Heart right ventricle (tissue), 16 donors: ENCODE data around the gene CDK15. TPM values are rescaled to one million over a fixed set of nuclear protein-coding genes. Genes with fewer than 3 reads are reported as not detected.

ENCODE experiments used
- ATAC-seq, 8 donors: fragments of 200-7000 bp; cut with Tn5 transposase; one replicate each; pipeline ENCODE4 v1.9.1; 2020; ENCODE audit warnings: mild to moderate bottlenecking in 8 of 8, moderate library complexity in 8 of 8, moderate number of reproducible peaks in 1 of 8
- DNase-seq, 2 donors: peaks; one replicate each; pipeline ENCODE4 v3.0.0-alpha.2; 2020
- H3K27ac ChIP-seq, 10 donors: fragments of 200-600 bp; sonication (generic) in 2 of 10; one replicate each; pipeline versions ENCODE4 v1.5.0 to v1.8.0; 2020 to 2022; ENCODE audit warnings: mild to moderate bottlenecking in 3 of 10
- H3K27me3 ChIP-seq, 7 donors: fragments of 200-600 bp; one replicate each; pipeline ENCODE4 v1.8.0; 2021 to 2022; ENCODE audit warnings: mild to moderate bottlenecking in 2 of 7
- H3K36me3 ChIP-seq, 9 donors: fragments of 200-600 bp; sonication (generic) in 1 of 9; one replicate each; pipeline versions ENCODE4 v1.5.0 to v1.8.0; 2020 to 2022; ENCODE audit warnings: mild to moderate bottlenecking in 2 of 9
- H3K4me1 ChIP-seq, 9 donors: fragments of 200-600 bp; sonication (generic) in 1 of 9; one replicate each; pipeline versions ENCODE4 v1.5.0 to v1.8.0; 2020 to 2022; ENCODE audit warnings: mild to moderate bottlenecking in 4 of 9
- H3K4me3 ChIP-seq, 10 donors: fragments of 200-600 bp; sonication (generic) in 2 of 10; one replicate each; pipeline versions ENCODE4 v1.5.0 to v1.8.0; 2020 to 2022; ENCODE audit warnings: mild to moderate bottlenecking in 7 of 10, moderate library complexity in 2 of 10
- H3K9me3 ChIP-seq, 11 donors: fragments of 200-600 bp in 10 of 11; sonication (generic) in 2 of 11; one replicate each; pipeline versions ENCODE4 v1.5.0 to v1.8.0; 2013 to 2022; ENCODE audit warnings: mild to moderate bottlenecking in 2 of 11, control low read depth in 1 of 11, moderate library complexity in 1 of 11
- WGBS, 2 donors: extraction: QIAGEN DNeasy Blood & Tissue Kit; methylation state at CpG; one replicate each; pipeline ENCODE4 v1.1.7; 2013; ENCODE audit warnings: inconsistent platforms in 1 of 2; 5-methylcytosine and 5-hydroxymethylcytosine counted together
- intact Hi-C, 10 donors: fragments of 100-400 bp; cut with DNase I; formaldehyde crosslinking; loops; one replicate each; pipeline versions ENCODE4 v1.11.1 to v1.14.2; 2022
- polyA plus RNA-seq, 2 donors: library from polyadenylated mRNA; stranded (reverse); fragments of 200-250 nt; gene quantifications; one replicate each; pipeline ENCODE4 v1.2.3, GENCODE V29; 2013
- total RNA-seq, 10 donors: library from RNA; stranded (reverse); fragmentation: NEBNext Ultra II Directional in 3 of 10; extraction: Animal tissue kit (Norgen Biotek cat#: 25700) in 3 of 10; gene quantifications; one replicate each; pipeline versions ENCODE4 v1.2.1 to v1.2.4, GENCODE V29; 2021 to 2023
- TF ChIP-seq, protein P1 (sequence below), 9 donors: fragments of 200-600 bp; sonication (generic) in 2 of 9; IDR thresholded peaks; one replicate each; pipeline versions ENCODE4 v1.5.0 to v1.8.0; 2021 to 2022; ENCODE audit warnings: antibody characterized with exemption in 9 of 9, mild to moderate bottlenecking in 5 of 9, moderate library complexity in 1 of 9
- donor health status: Arrhythmogenic right ventricular cardiomyopathy.
- donor health status: ischemic (EF 13 %, LVEDD 7.1; RV severe dilation, severe dysfunction).
- donor health status: healthy with polysubstance abuse.
- donor health status: DM: no; HTN: yes; CAD: no.
- donor health status: DM: no; HTN: no; CAD: no.
- donor health status: ischemic (EF 25% LVEDD 6.9; RV normal size, moderate dysfunction).
- donor health status: ischemic (EF 25% LVEDD 5.7; RV mildly dilated, moderate dysfunction).
- donor health status: healthy.
- donor health status: DM: yes; HTN: yes; CAD: no.
- donor health status: Ischemic cardiomyopathy.
- donor health status: ischemic (EF 35%, LVEDD 5.7; RV mildly dilated, moderate dysfunction).
- donor health status: nonischemic (EF 11% LVEDD 7.7; RV severe dilation, severe dysfunction).
- donor health status: DM: yes; HTN: yes; CAD: no.
- donor health status: PGD.
- donor health status: ischemic (EF 29% LVEDD 5.4; RV normal size, mild dysfunction).
- donor health status: nonischemic (EF 23%, LVEDD 6.1; RV moderate dilation, normal function).

CDK15 gene
- total and polyA plus RNA-seq, 12 donors = 0.07 to 0.39 (median 0.15) TPM; not detected in 1

GRCh38 chr2:201789395-201789794 lies 16.9 kb upstream of the CDK15 start:
- Histone ChIP-seq H3K9me3 (no peaks in the 10 kb centered on the region), H3K4me1 (no peaks in the 10 kb centered on the region), H3K36me3 (no peaks in the 10 kb centered on the region), H3K4me3 (no peak overlapping the region), H3K27me3 (no peaks in the 10 kb centered on the region), H3K27ac (no peak overlapping the region)
- WGBS, 2 donors = 70 to 79% methylated on average over 2 of the region's 2 CpGs
- TF ChIP-seq, protein P1, sequence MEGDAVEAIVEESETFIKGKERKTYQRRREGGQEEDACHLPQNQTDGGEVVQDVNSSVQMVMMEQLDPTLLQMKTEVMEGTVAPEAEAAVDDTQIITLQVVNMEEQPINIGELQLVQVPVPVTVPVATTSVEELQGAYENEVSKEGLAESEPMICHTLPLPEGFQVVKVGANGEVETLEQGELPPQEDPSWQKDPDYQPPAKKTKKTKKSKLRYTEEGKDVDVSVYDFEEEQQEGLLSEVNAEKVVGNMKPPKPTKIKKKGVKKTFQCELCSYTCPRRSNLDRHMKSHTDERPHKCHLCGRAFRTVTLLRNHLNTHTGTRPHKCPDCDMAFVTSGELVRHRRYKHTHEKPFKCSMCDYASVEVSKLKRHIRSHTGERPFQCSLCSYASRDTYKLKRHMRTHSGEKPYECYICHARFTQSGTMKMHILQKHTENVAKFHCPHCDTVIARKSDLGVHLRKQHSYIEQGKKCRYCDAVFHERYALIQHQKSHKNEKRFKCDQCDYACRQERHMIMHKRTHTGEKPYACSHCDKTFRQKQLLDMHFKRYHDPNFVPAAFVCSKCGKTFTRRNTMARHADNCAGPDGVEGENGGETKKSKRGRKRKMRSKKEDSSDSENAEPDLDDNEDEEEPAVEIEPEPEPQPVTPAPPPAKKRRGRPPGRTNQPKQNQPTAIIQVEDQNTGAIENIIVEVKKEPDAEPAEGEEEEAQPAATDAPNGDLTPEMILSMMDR (IDR thresholded peaks at IDR 0.05) = no peak
- ATAC-seq = no peak
- no peak for DNase-seq
- intact Hi-C loops = loop anchor here in 1 of 10 donors (10.0 kb wide), 1 partner anchor 245 kb away; the partner anchor contains the start of gene FZD7

- TF ChIP-seq, protein P1 (IDR thresholded peaks at IDR 0.05) = no peak
- intact Hi-C loops = loop anchor here in 5 of 10 donors (5.0 to 10.0 kb wide), 5 partner anchors 65 to 387 kb away; partner anchors contain the start of gene FZD7 (in 1 of the 5)
Measured at GRCh38 chr2:201790291-201790690, 16.0 kb upstream of the CDK15 start.

GRCh38 chr2:201790989-201791388 lies 15.3 kb upstream of the CDK15 start:
- DNase-seq = no peak
- H3K36me3 ChIP-seq = no peaks in the 10 kb centered on the region
- whole genome bisulfite sequencing, 2 donors = 86 to 88% methylated on average over 2 of the region's 2 CpGs
- no peak for ATAC-seq
- H3K4me1 ChIP-seq = no peaks in the 10 kb centered on the region
- no peaks in the 10 kb centered on the region for H3K9me3 ChIP-seq
- H3K27me3 ChIP-seq = no peaks in the 10 kb centered on the region
- TF ChIP-seq, protein P1 (IDR thresholded peaks at IDR 0.05) = no peak
- H3K4me3 ChIP-seq = no peak overlapping the region
- intact Hi-C loops = loop anchor here in 5 of 10 donors (5.0 to 10.0 kb wide), 5 partner anchors 64 to 386 kb away; partner anchors contain the start of gene FZD7 (in 1 of the 5)
- H3K27ac ChIP-seq = no peak overlapping the region

More at GRCh38 chr2:201790291-201790690, 16.0 kb upstream of the CDK15 start:
- Histone ChIP-seq H3K27ac (no peak overlapping the region), H3K4me1 (no peaks in the 10 kb centered on the region), H3K27me3 (no peaks in the 10 kb centered on the region), H3K4me3 (no peak overlapping the region), H3K9me3 (no peaks in the 10 kb centered on the region), H3K36me3 (no peaks in the 10 kb centered on the region)
- 44 to 48% methylated on average over 3 of the region's 3 CpGs for WGBS, 2 donors
- no peak for DNase-seq
- ATAC-seq = no peak

GRCh38 chr2:201793631-201794030 lies 12.7 kb upstream of the CDK15 start:
- ATAC-seq = no peak
- H3K36me3 ChIP-seq = no peaks in the 10 kb centered on the region
- no peak overlapping the region for H3K4me3 ChIP-seq
- WGBS, 2 donors = 77 to 78% methylated on average over 1 of the region's 1 CpG
- H3K4me1 ChIP-seq = no peaks in the 10 kb centered on the region
- no peak for DNase-seq
- TF ChIP-seq, protein P1 (IDR thresholded peaks at IDR 0.05) = no peak
- H3K27ac ChIP-seq = no peak overlapping the region
- no peaks in the 10 kb centered on the region for H3K27me3 ChIP-seq
- intact Hi-C loops = loop anchor here in 6 of 10 donors (2.0 to 10.0 kb wide), 6 partner anchors 61 to 385 kb away; partner anchors contain the start of gene FZD7 (in 1 of the 6)
- no peaks in the 10 kb centered on the region for H3K9me3 ChIP-seq
